ENCODE results near the gene SLC26A4. TPM values are rescaled to one million over a fixed set of nuclear protein-coding genes. Genes with fewer than 3 reads are reported as not detected.
A peak's percentile ranks its signal among the peaks of the same experiment; 100 is the strongest.

Gene SLC26A4
- total and polyA plus RNA-seq, 10 of the 15 experiments (the other 5 are each of a cell fraction or from before 2014, with no cell fraction given), result 0.01 to 0.18 (median 0.08) TPM; not detected in 5

DNA sequence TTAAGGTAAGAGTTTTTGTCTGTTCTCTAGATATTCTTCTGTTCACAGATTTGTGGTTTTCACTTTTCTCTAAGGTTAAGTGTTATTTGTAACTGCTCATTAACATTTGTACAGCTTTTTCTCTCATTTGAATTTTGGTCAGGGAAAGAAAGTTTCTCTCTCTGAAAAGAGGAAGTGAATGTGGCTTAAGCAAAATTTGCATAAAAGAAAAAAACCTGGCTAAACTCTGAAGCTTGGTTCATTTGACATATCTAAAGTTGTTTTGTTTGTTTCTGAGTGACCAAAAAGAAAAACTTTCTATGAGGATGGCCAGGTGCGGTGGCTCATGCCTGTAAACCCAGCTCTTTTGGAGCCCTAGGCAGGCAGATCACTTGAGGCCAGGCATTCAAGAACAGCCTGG is 22.0 kb upstream of the SLC26A4 start:
- SMC1A ChIA-PET (ENCODE audit: uncharacterized antibody, unreplicated experiment), result interaction anchor here (0.6 to 1.0 kb wide), 4 partner anchors 37 to 470 kb away, joined by 3 read pairs; partner anchors contain the start of gene HBP1
- peaks cover 0 to 3% of the 10 kb centered on the region in 2 experiments; a peak in 1 of 4 replicates for H3K27me3 ChIP-seq (replicated peaks in 1 of 2; ENCODE audit: control insufficient read depth in 2 of 2, insufficient read depth in 2 of 2, low read length in 1 of 2)
- peaks cover 15% of the 10 kb centered on the region for H3K4me1 ChIP-seq (ENCODE audit: control insufficient read depth, insufficient read depth, low read length)
- in situ Hi-C loops (cut with MboI) (no loop called here), intact Hi-C loops (cut with micrococcal nuclease; ENCODE audit: unreplicated experiment) (no loop called here)
- H3K9me3 ChIP-seq (replicated peaks; ENCODE audit: control insufficient read depth, insufficient read depth, low read length), result peaks cover 2% of the 10 kb centered on the region; the same call in 2 of the 3 replicates
- BruUV-seq (replicated peaks), result no TSS peak
- H3K79me2 ChIP-seq (ENCODE audit: control insufficient read depth, insufficient read depth, low read length), result no peaks in the 10 kb centered on the region
- DNase-seq (ENCODE audit: low read depth, low spot score), result peak; percentile 75
- CTCF ChIA-PET, result interaction anchor here (1.1 to 1.5 kb wide), 3 partner anchors 20 to 104 kb away, joined by 3 read pairs; no protein-coding TSS in a partner anchor
- no peaks in the 10 kb centered on the region for H4K20me1 ChIP-seq (ENCODE audit: control insufficient read depth, insufficient read depth)
- no peak overlapping the region for H2AFZ ChIP-seq (ENCODE audit: control insufficient read depth, low read depth, low read length)
- H3K27ac ChIP-seq (ENCODE audit: control insufficient read depth, insufficient read depth), result 0 out of 2 replicates have a peak overlapping the region, but pooled peaks have one; percentile 25
- no peak overlapping the region for H3K9ac ChIP-seq (ENCODE audit: control insufficient read depth, insufficient read depth, low read length)
- RAD21 ChIA-PET (ENCODE audit: unreplicated experiment), result no interaction called here
- POLR2A ChIA-PET, result interaction anchor here (1.0 kb wide), 1 partner anchor 75 kb away, joined by 3 read pairs; the partner anchor contains the start of genes COG5 and DUS4L
- ATAC-seq, result peak; percentile 93
- H3K36me3 ChIP-seq (ENCODE audit: control insufficient read depth in 2 of 2, insufficient read depth in 2 of 2, low read length in 1 of 2), result no peaks in the 10 kb centered on the region
- FAIRE-seq, result peak; percentile 86
- peak overlapping the region; percentile 13; the same call in 1 of the 2 replicates for H3K4me3 ChIP-seq
- WGBS (ENCODE audit: insufficient coverage, insufficient replicate concordance, low lambda C conversion rate, missing lambda C conversion rate), result 5% methylated on average over 1 of the region's 1 CpG
- peak overlapping the region; percentile 57 for H3K4me2 ChIP-seq (ENCODE audit: control insufficient read depth, insufficient read depth)
- TF ChIP-seq MTA2 (IDR thresholded peaks at IDR 0.05; ENCODE audit: low read depth) (peak; percentile 92), SIX5 (IDR thresholded peaks at IDR 0.05; ENCODE audit: low read depth, low read length, severe bottlenecking) (no peak), NRF1 (conservative IDR thresholded peaks at IDR 0.05; ENCODE audit: low read depth, low read length) (no peak), RAD21 (IDR thresholded peaks at IDR 0.05; ENCODE audit: insufficient read depth, low read depth, low read length) (no peak), SPI1 (IDR thresholded peaks at IDR 0.05; ENCODE audit: borderline replicate concordance, insufficient read depth, low read depth, low read length) (peak; percentile 98), STAT1 (conservative IDR thresholded peaks at IDR 0.05) (no peak), TCF7 (IDR thresholded peaks at IDR 0.05; ENCODE audit: borderline replicate concordance) (no peak), CBX3 (IDR thresholded peaks at IDR 0.05; ENCODE audit: borderline replicate concordance, low read depth) (no peak), EGR1 (IDR thresholded peaks at IDR 0.05; ENCODE audit: borderline replicate concordance in 1 of 2, low read depth in 2 of 2, low read length in 2 of 2) (no peak), MEF2B (IDR thresholded peaks at IDR 0.05; ENCODE audit: partially characterized antibody, poor library complexity, severe bottlenecking) (peak; percentile 61), ZBED1 (IDR thresholded peaks at IDR 0.05; ENCODE audit: borderline replicate concordance) (no peak), ZSCAN29 (IDR thresholded peaks at IDR 0.05) (no peak), POU2F2 (IDR thresholded peaks at IDR 0.05; ENCODE audit: borderline replicate concordance, low read depth, low read length) (peak; percentile 96), HDGF (IDR thresholded peaks at IDR 0.05) (no peak), NFYB (IDR thresholded peaks at IDR 0.05; ENCODE audit: insufficient read depth, low read depth, low read length) (no peak), SUPT20H (IDR thresholded peaks at IDR 0.05; ENCODE audit: borderline replicate concordance, control insufficient read depth, low read depth, low read length) (no peak), DPF2 (IDR thresholded peaks at IDR 0.05) (peak; percentile 67; the same call in 1 of the 2 replicates), NFIC (IDR thresholded peaks at IDR 0.05; ENCODE audit: low read depth, low read length) (peak; percentile 65)
- TF ChIP-seq, protein P1, sequence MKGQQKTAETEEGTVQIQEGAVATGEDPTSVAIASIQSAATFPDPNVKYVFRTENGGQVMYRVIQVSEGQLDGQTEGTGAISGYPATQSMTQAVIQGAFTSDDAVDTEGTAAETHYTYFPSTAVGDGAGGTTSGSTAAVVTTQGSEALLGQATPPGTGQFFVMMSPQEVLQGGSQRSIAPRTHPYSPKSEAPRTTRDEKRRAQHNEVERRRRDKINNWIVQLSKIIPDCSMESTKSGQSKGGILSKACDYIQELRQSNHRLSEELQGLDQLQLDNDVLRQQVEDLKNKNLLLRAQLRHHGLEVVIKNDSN (IDR thresholded peaks at IDR 0.05; ENCODE audit: borderline replicate concordance, extremely low read length, insufficient read depth, low read depth, low read length), result no peak
- TF ChIP-seq, protein P2, sequence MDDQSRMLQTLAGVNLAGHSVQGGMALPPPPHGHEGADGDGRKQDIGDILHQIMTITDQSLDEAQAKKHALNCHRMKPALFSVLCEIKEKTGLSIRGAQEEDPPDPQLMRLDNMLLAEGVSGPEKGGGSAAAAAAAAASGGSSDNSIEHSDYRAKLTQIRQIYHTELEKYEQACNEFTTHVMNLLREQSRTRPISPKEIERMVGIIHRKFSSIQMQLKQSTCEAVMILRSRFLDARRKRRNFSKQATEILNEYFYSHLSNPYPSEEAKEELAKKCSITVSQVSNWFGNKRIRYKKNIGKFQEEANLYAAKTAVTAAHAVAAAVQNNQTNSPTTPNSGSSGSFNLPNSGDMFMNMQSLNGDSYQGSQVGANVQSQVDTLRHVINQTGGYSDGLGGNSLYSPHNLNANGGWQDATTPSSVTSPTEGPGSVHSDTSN (IDR thresholded peaks at IDR 0.05; ENCODE audit: insufficient replicate concordance, low read depth, low read length), result no peak
- TF ChIP-seq, protein P3, sequence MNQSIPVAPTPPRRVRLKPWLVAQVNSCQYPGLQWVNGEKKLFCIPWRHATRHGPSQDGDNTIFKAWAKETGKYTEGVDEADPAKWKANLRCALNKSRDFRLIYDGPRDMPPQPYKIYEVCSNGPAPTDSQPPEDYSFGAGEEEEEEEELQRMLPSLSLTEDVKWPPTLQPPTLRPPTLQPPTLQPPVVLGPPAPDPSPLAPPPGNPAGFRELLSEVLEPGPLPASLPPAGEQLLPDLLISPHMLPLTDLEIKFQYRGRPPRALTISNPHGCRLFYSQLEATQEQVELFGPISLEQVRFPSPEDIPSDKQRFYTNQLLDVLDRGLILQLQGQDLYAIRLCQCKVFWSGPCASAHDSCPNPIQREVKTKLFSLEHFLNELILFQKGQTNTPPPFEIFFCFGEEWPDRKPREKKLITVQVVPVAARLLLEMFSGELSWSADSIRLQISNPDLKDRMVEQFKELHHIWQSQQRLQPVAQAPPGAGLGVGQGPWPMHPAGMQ (IDR thresholded peaks at IDR 0.05; ENCODE audit: borderline replicate concordance), result no peak
